BJ (cell line): ENCODE results near the gene SSBP1. TPM values are rescaled to one million over a fixed set of nuclear protein-coding genes. Genes with fewer than 3 reads are reported as not detected.

ENCODE experiments used
- CTCF ChIA-PET: fragments of 350-600 bp; formaldehyde crosslinking; extraction: SDS; loops from one replicate; lab custom pipeline; 2021; ENCODE audit warnings: antibody characterized with exemption, inconsistent platforms; lab: Yijun Ruan, JAX
- POLR2A ChIA-PET: fragments of 300-600 bp; sonication (Branson Sonifier 250); formaldehyde crosslinking; extraction: SDS; loops from one replicate; lab custom pipeline; 2021; ENCODE audit warnings: antibody characterized with exemption; lab: Charles Lee
- DNase-seq: peaks from one replicate; pipeline ENCODE4 v3.0.0-alpha.2; 2011; ENCODE audit warnings: low read depth
- H3K27me3 ChIP-seq: 2 replicates; pipeline ENCODE4 v1.6.0; 2011; ENCODE audit warnings: low read length; ENCODE audit not compliant: control insufficient read depth, insufficient read depth
- H3K36me3 ChIP-seq: 2 replicates; pipeline ENCODE4 v1.5.1; 2011; ENCODE audit warnings: low read length; ENCODE audit not compliant: control insufficient read depth, insufficient read depth
- H3K4me3 ChIP-seq: 2 replicates; pipeline ENCODE4 v1.5.1; 2011; ENCODE audit warnings: low read depth, mild to moderate bottlenecking, control low read depth, low read length
- CTCF ChIP-seq: IDR thresholded peaks from 2 replicates; pipeline ENCODE4 v1.5.1; 2011; ENCODE audit warnings: low read depth, mild to moderate bottlenecking, control low read depth, inconsistent platforms, low read length, moderate library complexity; ENCODE audit not compliant: insufficient read depth
- polyA plus RNA-seq: library from polyadenylated mRNA; depleted of rRNA; stranded (reverse); fragments of >200 nt; gene quantifications from 2 replicates; pipeline ENCODE4 v1.2.3, GENCODE V29; 2011

SSBP1 gene
- polyA plus RNA-seq, 1 experiment, result 55.0 TPM

GRCh38 chr7:141709749-141710148, 28.4 kb upstream of the SSBP1 start:
- no peak for DNase-seq
- ChIA-PET POLR2A (no interaction called here), CTCF (interaction anchor here (1.1 to 1.4 kb wide), 2 partner anchors 20 to 40 kb away, joined by 3 to 4 read pairs; no protein-coding TSS in a partner anchor)
- Histone ChIP-seq H3K36me3 (no peaks in the 10 kb centered on the region), H3K4me3 (no peak overlapping the region), H3K27me3 (peaks cover under 1% of the 10 kb centered on the region)
- no peak for TF ChIP-seq CTCF

- no peaks in the 10 kb centered on the region; the same call in 1 of the 2 replicates for H3K27me3 ChIP-seq
- H3K36me3 ChIP-seq, result no peaks in the 10 kb centered on the region
- CTCF ChIA-PET, result interaction anchor here (1.4 kb wide), 1 partner anchor 19 kb away, joined by 4 read pairs; no protein-coding TSS in a partner anchor
- DNase-seq, result no peak
- no peak overlapping the region for H3K4me3 ChIP-seq
- no peak for TF ChIP-seq CTCF
- POLR2A ChIA-PET, result no interaction called here
Observed at GRCh38 chr7:141710301-141710700, 27.9 kb upstream of the SSBP1 start.

GRCh38 chr7:141712603-141713255, 25.4 kb upstream of the SSBP1 start:
- Histone ChIP-seq H3K4me3 (no peak overlapping the region), H3K36me3 (no peaks in the 10 kb centered on the region), H3K27me3 (no peaks in the 10 kb centered on the region; the same call in 1 of the 2 replicates)
- ChIA-PET CTCF (interaction anchor here (0.6 to 1.1 kb wide), 3 partner anchors 11 to 389 kb away, joined by 3 read pairs; no protein-coding TSS in a partner anchor), POLR2A (no interaction called here)
- no peak for TF ChIP-seq CTCF
- DNase-seq, result no peak

- POLR2A ChIA-PET, result no interaction called here
- CTCF ChIA-PET, result interaction anchor here (0.8 to 1.1 kb wide), 3 partner anchors 10 to 41 kb away, joined by 3 read pairs; partner anchors contain the start of gene SSBP1
- no peaks in the 10 kb centered on the region for H3K27me3 ChIP-seq
- TF ChIP-seq CTCF, result no peak
- H3K4me3 ChIP-seq, result no peak overlapping the region
- DNase-seq, result no peak
- H3K36me3 ChIP-seq, result no peaks in the 10 kb centered on the region
Observed at GRCh38 chr7:141713890-141714289, 24.3 kb upstream of the SSBP1 start.

- POLR2A ChIA-PET, result no interaction called here
- no peak for TF ChIP-seq CTCF
- no peaks in the 10 kb centered on the region for H3K27me3 ChIP-seq
- no peak overlapping the region for H3K4me3 ChIP-seq
- DNase-seq, result no peak
- H3K36me3 ChIP-seq, result no peaks in the 10 kb centered on the region
- CTCF ChIA-PET, result interaction anchor here (0.8 kb wide), 1 partner anchor 22 kb away, joined by 4 read pairs; no protein-coding TSS in a partner anchor
Observed at GRCh38 chr7:141714571-141714970, 23.6 kb upstream of the SSBP1 start.
